ENCODE measurements around the gene TTLL8. TPM values are rescaled to one million over a fixed set of nuclear protein-coding genes. Genes with fewer than 3 reads are reported as not detected.
"Not testable (repeated sequence)": the region's sequence is repeated elsewhere in the genome, so short reads cannot be mapped to it uniquely, and the experiment has no call there.

TTLL8 gene
- total RNA-seq, 1 experiment from 2014 or later: not detected

- Histone ChIP-seq H2AFZ (ENCODE audit: low read depth, low read length, poor library complexity, severe bottlenecking) (no peak overlapping the region), H3K4me3 (replicated peaks in 1 of 2; ENCODE audit: low read depth in 1 of 2, low read length in 2 of 2) (no peak overlapping the region), H4K20me1 (ENCODE audit: insufficient read depth) (no peaks in the 10 kb centered on the region), H3K27ac (ENCODE audit: low read depth, low read length) (no peak overlapping the region), H3K9ac (ENCODE audit: low read length) (no peak overlapping the region), H3K4me2 (ENCODE audit: low read length) (no peak overlapping the region), H3K9me3 (ENCODE audit: control insufficient read depth in 1 of 2, insufficient read depth in 1 of 2, low read depth in 1 of 2, low read length in 2 of 2) (0 out of 4 replicates have a peak, but pooled peaks cover 4 to 6% of the 10 kb centered on the region in 2 experiments), H3K4me1 (ENCODE audit: control insufficient read depth in 1 of 2, insufficient read depth in 2 of 2, low read length in 2 of 2) (peaks cover 0 to 14% of the 10 kb centered on the region in 2 experiments; a peak in 1 of 4 replicates), H3K9me2 (ENCODE audit: insufficient read depth) (no peaks in the 10 kb centered on the region), H3K79me2 (ENCODE audit: insufficient read depth, low read length) (no peaks in the 10 kb centered on the region), H3K36me3 (ENCODE audit: control insufficient read depth in 1 of 2, insufficient read depth in 2 of 2, low read length in 2 of 2) (no peaks in the 10 kb centered on the region), H3K27me3 (ENCODE audit: insufficient read depth, low read length) (no peaks in the 10 kb centered on the region)
- RAD21 ChIA-PET (ENCODE audit: low non-redundant PET in 1 of 2, low total read pairs in 2 of 2, uncharacterized antibody in 2 of 2, unreplicated experiment in 2 of 2): no interaction called here
- POLR2A ChIA-PET: no interaction called here
- ATAC-seq: no peak
- BruUV-seq (replicated peaks): no TSS peak
- CTCF ChIA-PET: interaction anchor here (1.5 kb wide), 1 partner anchor 14 kb away, joined by 3 read pairs; no protein-coding TSS in a partner anchor
- TF ChIP-seq ZBTB33 (IDR thresholded peaks at IDR 0.05; ENCODE audit: extremely low read depth, insufficient replicate concordance, low read length): no peak
- intact Hi-C loops (cut with micrococcal nuclease): no loop called here
- no peak for DNase-seq (ENCODE audit: low read depth, low spot score)
Measured at GRCh38 chr22:49991907-49992533, 66.1 kb downstream of the TTLL8 start.

GRCh38 chr22:49991167-49991566, 66.9 kb downstream of the TTLL8 start:
- Histone ChIP-seq H2AFZ (ENCODE audit: low read depth, low read length, poor library complexity, severe bottlenecking) (no peak overlapping the region), H3K9me3 (ENCODE audit: control insufficient read depth in 1 of 2, insufficient read depth in 1 of 2, low read depth in 1 of 2, low read length in 2 of 2) (0 out of 4 replicates have a peak, but pooled peaks cover 4 to 6% of the 10 kb centered on the region in 2 experiments), H3K4me2 (ENCODE audit: low read length) (no peak overlapping the region), H4K20me1 (ENCODE audit: insufficient read depth) (no peaks in the 10 kb centered on the region), H3K27ac (ENCODE audit: low read depth, low read length) (no peak overlapping the region), H3K36me3 (ENCODE audit: control insufficient read depth in 1 of 2, insufficient read depth in 2 of 2, low read length in 2 of 2) (no peaks in the 10 kb centered on the region), H3K9me2 (ENCODE audit: insufficient read depth) (no peaks in the 10 kb centered on the region), H3K79me2 (ENCODE audit: insufficient read depth, low read length) (no peaks in the 10 kb centered on the region), H3K4me3 (replicated peaks in 1 of 2; ENCODE audit: low read depth in 1 of 2, low read length in 2 of 2) (no peak overlapping the region), H3K4me1 (ENCODE audit: control insufficient read depth in 1 of 2, insufficient read depth in 2 of 2, low read length in 2 of 2) (peaks cover 0 to 10% of the 10 kb centered on the region in 2 experiments; a peak in 1 of 4 replicates), H3K27me3 (ENCODE audit: insufficient read depth, low read length) (no peaks in the 10 kb centered on the region), H3K9ac (ENCODE audit: low read length) (no peak overlapping the region)
- DNase-seq (ENCODE audit: low read depth, low spot score) (no peak), ATAC-seq (no peak)
- TF ChIP-seq EZH2 (IDR thresholded peaks at IDR 0.05) (no peak), CTCF (IDR thresholded peaks at IDR 0.05 in 2 of 3, conservative IDR thresholded peaks at IDR 0.05 in 1 of 3; ENCODE audit: borderline replicate concordance in 1 of 3, insufficient read depth in 1 of 3, low read depth in 2 of 3, low read length in 2 of 3) (no peak), EGR1 (IDR thresholded peaks at IDR 0.05; ENCODE audit: low read depth) (no peak), SIN3A (IDR thresholded peaks at IDR 0.05; ENCODE audit: low read depth) (no peak), FOSL1 (IDR thresholded peaks at IDR 0.05; ENCODE audit: low read depth) (no peak)
- ChIA-PET POLR2A (no interaction called here), RAD21 (ENCODE audit: low non-redundant PET in 1 of 2, low total read pairs in 2 of 2, uncharacterized antibody in 2 of 2, unreplicated experiment in 2 of 2) (no interaction called here), CTCF (no interaction called here)
- no TSS peak for BruUV-seq (replicated peaks)
- intact Hi-C loops (cut with micrococcal nuclease): no loop called here

GRCh38 chr22:49989826-49990225, 68.3 kb downstream of the TTLL8 start:
- DNase-seq (ENCODE audit: low read depth, low spot score); CTCF ChIA-PET; H2AFZ ChIP-seq (ENCODE audit: low read depth, low read length, poor library complexity, severe bottlenecking); H3K4me3 ChIP-seq (replicated peaks in 1 of 2; ENCODE audit: low read depth in 1 of 2, low read length in 2 of 2); H3K9me3 ChIP-seq (ENCODE audit: control insufficient read depth in 1 of 2, insufficient read depth in 1 of 2, low read depth in 1 of 2, low read length in 2 of 2); BruUV-seq (replicated peaks); RAD21 ChIA-PET (ENCODE audit: low non-redundant PET in 1 of 2, low total read pairs in 2 of 2, uncharacterized antibody in 2 of 2, unreplicated experiment in 2 of 2); H3K9me2 ChIP-seq (ENCODE audit: insufficient read depth); H4K20me1 ChIP-seq (ENCODE audit: insufficient read depth); H3K79me2 ChIP-seq (ENCODE audit: insufficient read depth, low read length); H3K27me3 ChIP-seq (ENCODE audit: insufficient read depth, low read length); H3K9ac ChIP-seq (ENCODE audit: low read length); intact Hi-C loops (cut with micrococcal nuclease); H3K36me3 ChIP-seq (ENCODE audit: control insufficient read depth in 1 of 2, insufficient read depth in 2 of 2, low read length in 2 of 2); POLR2A ChIA-PET; ATAC-seq; H3K27ac ChIP-seq (ENCODE audit: low read depth, low read length); H3K4me1 ChIP-seq (ENCODE audit: control insufficient read depth in 1 of 2, insufficient read depth in 2 of 2, low read length in 2 of 2); H3K4me2 ChIP-seq (ENCODE audit: low read length): not testable (repeated sequence)

Data from HCT116 (cell line).